Fibroblast of mammary gland (primary cell): Measurements from ENCODE around the gene ZCCHC10.
"Not testable (repeated sequence)": the region's sequence is repeated elsewhere in the genome, so short reads cannot be mapped to it uniquely, and the experiment has no call there.

Experiments used
- DNase-seq: peaks from one replicate; pipeline ENCODE4 v3.0.0-alpha.2; 2010; ENCODE audit warnings: low read depth
- H3K4me3 ChIP-seq: 2 replicates; pipeline ENCODE4 v1.5.1; 2011; ENCODE audit warnings: low read depth, mild to moderate bottlenecking, low read length, moderate library complexity; ENCODE audit not compliant: control insufficient read depth
- TF ChIP-seq, protein P1 (sequence below): conservative IDR thresholded peaks from 2 replicates; pipeline ENCODE4 v1.5.1; 2011; ENCODE audit warnings: low read depth, low read length, inconsistent platforms; ENCODE audit not compliant: control insufficient read depth, insufficient read depth

Gene ZCCHC10

DNA sequence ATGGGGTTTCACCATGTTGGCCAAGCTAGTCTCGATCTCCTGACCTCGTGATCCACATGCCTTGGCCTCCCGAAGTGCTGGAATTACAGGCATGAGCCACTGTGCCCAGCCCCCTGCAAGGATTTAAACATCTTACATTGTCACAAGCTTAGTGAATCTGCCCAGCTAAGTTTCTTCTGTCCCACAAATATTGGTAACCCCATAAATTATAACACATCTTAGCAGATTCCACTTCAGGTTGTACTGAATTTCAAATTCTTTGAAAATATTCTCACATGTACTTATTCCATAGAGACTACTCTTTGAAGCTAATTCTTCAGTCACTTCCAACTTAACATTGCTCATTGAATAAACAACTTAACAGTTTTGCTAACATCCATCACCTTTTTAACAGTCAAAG is 49.5 kb downstream of the ZCCHC10 start:
- TF ChIP-seq, protein P1, sequence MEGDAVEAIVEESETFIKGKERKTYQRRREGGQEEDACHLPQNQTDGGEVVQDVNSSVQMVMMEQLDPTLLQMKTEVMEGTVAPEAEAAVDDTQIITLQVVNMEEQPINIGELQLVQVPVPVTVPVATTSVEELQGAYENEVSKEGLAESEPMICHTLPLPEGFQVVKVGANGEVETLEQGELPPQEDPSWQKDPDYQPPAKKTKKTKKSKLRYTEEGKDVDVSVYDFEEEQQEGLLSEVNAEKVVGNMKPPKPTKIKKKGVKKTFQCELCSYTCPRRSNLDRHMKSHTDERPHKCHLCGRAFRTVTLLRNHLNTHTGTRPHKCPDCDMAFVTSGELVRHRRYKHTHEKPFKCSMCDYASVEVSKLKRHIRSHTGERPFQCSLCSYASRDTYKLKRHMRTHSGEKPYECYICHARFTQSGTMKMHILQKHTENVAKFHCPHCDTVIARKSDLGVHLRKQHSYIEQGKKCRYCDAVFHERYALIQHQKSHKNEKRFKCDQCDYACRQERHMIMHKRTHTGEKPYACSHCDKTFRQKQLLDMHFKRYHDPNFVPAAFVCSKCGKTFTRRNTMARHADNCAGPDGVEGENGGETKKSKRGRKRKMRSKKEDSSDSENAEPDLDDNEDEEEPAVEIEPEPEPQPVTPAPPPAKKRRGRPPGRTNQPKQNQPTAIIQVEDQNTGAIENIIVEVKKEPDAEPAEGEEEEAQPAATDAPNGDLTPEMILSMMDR: no peak
- DNase-seq: no peak
- no peak overlapping the region for H3K4me3 ChIP-seq

DNA sequence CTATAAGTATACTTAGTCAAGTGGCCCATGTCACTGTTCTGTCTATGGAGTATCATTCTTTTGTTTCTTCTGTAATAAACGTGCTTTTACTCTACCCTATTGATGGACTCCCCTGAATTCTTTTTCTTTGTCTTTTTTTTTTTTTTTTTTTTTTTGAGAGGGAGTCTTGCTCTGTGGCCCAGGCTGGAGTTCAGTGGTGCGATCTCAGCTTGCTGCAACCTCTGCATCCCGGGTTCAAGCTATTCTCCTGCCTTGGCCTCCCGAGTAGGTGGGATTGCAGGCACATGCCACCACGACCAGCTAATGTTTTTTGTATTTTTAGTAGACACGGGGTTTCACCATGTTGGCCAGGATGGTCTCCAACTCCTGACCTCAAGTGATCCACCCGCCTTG is 53.9 kb downstream of the ZCCHC10 start:
- H3K4me3 ChIP-seq, DNase-seq: not testable (repeated sequence)

DNA sequence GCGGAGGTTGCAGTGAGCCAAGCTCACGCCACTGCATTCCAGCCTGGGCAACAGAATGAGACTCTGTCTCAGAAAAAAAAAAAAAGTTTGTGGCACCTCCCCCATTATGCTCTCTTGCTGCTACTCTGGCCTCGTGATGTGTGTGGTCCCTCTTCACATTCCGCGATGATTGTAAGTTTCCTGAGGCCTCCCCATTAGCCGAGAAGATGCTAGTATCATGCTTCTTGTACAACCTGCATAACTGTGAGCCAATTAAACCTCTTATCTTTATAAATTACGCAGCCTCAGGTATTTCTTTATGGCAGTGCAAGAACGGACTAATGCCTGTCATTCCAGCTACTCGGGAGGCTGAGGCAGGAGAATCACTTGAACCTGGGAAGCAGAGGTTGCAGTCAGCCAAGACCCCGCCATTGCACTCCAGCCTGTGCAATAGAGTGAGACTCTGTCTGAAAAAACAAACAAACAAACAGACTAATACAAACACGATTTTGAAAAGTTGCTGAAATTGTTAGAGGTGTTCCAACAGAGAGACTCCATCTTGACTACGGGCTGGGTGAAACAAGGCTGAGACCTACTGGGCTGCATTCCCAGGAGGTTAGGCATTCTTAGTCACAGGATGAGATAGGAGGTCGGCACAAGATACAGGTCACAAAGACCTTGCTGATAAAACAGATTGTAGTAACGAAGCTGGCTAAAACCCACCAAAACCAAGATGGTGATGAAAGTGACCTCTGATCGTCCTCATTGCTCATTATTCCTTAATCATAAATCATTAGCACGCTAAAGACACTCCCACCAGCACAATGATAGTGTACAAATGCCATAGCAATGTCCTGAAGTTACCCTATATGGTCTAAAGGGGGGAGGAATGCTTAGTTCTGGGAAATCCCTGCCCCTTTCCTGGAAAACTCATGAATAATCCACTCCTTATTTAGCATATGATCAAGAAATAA is 54.6 kb downstream of the ZCCHC10 start:
- H3K4me3 ChIP-seq: no peak overlapping the region
- TF ChIP-seq, protein P1: no peak
- peak; percentile 61 for DNase-seq

DNA sequence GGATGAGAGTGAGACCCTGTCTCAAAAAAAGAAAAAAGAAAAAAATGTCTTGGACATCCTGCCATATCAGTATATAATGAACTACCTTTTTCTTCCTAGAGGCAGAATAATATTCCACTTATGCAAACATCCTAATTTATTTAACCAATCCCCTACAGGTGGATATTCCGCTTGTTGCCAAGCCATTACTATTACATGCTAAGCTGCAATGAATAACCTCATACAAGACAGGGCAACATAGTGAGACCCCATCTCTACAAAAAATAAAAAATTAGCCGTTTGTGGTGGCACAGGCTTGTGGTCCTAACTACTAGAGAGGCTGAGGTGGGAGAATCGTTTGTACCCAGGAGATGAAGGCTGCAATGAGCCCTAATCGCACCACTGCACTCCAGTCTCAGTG is 61.2 kb downstream of the ZCCHC10 start:
- H3K4me3 ChIP-seq: no peak overlapping the region
- TF ChIP-seq, protein P1: no peak
- no peak for DNase-seq

DNA sequence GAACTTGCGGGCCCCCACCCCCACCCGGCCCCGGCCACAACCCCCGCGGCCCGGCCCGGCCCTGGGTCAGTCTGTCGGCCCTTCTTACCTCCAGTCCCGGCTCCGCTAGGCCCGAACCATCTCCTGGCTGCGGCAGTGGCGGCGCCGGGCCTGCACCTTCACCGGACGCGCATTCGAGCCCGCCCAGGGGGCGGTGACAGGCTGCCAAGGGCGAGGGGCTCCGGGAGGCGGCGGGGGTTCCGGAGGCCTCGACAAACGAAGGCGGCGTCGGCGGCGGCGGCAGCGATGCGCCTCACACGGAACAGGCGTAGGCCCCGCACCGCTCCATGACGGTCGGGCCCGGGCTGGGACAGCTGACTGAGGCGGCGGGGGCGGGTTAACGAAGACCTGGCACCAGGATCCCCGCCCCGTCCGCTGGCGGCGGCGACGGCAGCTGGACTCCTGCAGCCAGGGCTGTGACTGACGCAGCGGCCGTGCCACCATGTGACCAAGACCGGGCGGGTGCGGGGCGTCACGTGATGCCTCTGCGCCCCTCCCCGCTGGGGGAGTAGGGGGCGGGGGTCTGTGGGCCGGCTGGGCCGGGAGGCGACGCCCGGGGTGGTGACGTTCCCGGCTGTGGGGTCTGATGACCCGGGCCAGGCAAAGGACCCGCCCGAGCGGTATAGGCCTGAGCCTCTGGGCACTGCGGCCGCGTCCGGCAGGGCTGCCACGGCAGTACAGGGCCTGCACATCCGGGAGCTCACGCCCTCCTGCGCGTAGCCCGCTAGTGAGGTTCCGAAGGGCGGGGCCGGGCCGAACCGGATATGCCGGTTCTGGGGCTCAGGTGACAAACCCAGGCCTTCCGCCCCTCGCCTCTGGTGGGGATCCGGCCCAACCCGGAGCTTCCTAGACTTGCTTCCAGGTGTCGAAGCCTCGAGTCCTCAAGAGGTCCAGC is 62.9 kb downstream of the ZCCHC10 start, which contains the start of gene AFF4:
Gene AFF4, minus strand, starts transcription at position 464 of the 934 bp plus-strand sequence. CDS start 26,445 bp downstream, outside the sequence.
- H3K4me3 ChIP-seq: peak within 1 kb of the TSS; percentile 94
- TF ChIP-seq, protein P1: no peak
- peak; percentile 94 for DNase-seq

DNA sequence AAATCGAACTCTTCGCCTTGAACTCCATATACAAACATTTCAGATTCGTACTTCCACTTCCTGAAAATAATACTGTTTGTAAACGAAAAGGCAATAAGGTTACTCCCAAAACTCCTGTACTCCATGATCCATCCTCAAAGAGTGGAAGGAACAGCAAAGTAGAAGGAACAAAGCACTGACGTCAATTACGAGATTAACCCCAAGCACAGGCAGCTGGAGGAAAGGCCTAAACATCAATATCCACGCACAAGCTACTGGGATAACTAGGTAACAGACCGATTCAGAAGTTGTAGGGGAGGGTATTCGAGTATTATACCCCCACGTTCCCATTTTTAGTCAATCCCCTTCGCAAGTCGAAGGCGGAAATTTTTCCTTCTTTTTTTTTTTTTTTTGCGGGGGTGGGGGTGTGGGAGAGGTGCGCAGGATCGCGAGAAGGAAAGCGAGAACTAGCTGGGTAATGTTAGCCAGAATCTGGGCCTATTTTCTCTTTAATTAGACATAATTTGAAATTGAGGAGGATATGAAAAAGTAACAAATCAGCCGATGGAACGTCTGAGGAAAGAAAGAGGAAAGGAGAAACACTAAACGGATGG is 63.8 kb downstream of the ZCCHC10 start:
- DNase-seq: peak; percentile 83
- TF ChIP-seq, protein P1: no peak

DNA sequence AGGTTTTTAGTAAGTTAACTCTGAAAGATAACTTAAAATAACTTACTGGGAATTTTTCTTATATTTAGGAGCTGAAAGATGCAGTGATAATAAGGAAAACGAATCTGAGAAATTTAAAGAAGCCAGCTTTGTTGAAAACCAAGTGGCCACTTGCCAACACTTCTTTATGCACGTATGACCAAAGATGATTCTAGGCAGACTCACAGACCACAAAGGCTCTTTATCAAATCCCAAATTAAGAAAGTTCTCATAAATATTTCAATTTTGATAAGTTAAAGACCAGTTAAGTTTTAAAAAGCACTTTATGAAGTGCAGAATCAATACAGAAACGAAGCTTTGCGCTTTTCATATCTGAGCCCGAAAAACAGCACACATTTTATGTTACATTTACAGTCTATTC is 64.5 kb downstream of the ZCCHC10 start:
- peak overlapping the region; percentile 94 for H3K4me3 ChIP-seq
- TF ChIP-seq, protein P1: no peak
- peak; percentile 84 for DNase-seq

More for the DNA sequence above, 63.8 kb downstream of the ZCCHC10 start:
- H3K4me3 ChIP-seq: peak overlapping the region; percentile 94

DNA sequence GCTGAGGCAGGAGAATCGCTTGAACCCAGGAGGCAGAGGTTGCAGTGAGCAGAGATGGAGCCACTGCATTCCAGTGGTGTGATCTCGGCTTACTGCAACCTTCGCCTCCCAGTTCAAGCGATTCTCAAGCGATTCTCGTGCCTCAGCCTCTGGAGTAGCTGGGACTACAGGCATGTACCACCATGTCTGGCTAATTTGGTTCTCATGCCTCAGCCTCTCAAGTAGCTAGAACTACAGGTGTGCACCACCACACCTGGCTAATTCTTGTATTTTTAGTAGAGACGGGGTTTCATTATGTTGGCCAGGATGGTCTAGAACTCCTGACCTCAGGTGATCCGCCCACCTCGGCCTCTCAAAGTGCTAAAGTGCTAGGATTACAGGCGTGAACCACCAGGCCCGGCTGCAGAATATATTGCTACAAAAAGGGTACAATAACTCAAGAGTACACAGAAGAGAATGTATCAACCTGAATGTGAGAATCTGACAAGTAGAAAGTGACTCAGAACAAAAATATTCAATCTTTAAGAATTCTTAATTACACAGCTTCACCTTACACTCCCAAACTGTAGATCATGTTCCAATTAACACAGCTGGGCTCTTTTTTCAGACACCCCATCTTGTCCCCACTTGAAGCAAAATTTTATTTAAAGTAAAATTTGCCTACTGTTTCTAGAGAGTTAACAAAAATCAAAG is 65.1 kb downstream of the ZCCHC10 start:
- DNase-seq: not testable (repeated sequence)
- H3K4me3 ChIP-seq: peak overlapping the region; percentile 94

DNA sequence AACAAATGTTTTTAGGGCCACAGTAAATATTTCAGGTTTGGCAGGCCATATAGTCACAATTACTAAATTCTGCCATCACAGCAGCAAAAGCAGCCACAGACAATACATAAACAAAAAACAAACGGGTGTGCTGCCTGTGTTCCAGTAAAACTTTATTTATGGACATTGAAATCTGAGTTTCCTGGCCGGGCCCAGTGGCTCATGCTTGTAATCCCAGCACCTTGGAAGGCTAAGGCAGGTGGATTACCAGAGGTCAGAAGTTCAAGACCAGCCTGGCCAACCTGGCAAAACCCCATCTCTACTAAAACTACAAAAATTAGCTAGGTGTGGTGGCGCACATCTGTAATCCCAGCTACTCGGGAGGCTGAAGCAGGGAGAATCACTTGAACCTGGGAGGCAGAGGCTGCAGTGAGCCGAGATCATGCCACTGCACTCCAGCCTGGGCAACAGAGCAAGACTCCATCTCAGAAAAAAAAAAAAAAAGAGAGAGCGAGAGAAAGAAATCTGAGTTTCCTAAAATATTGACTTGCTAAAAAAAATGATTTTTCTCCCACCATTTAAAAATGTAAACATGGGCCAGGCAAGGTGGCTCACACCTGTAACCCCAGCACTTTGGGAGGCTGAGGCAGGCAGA is 70.1 kb downstream of the ZCCHC10 start:
- not testable (repeated sequence) for H3K4me3 ChIP-seq

More for the DNA sequence above, 70.1 kb downstream of the ZCCHC10 start:
- not testable (repeated sequence) for DNase-seq
